PC-9 (cell line): ENCODE results near the gene FNDC3B. TPM values are rescaled to one million over a fixed set of nuclear protein-coding genes. Genes with fewer than 3 reads are reported as not detected.

Experiments
- BruUV-seq: library from RNA; stranded (reverse); fragments of 400-500 nt; replicated peaks from 2 replicates; lab custom pipeline; 2021; lab: Mats Ljungman, UMichigan
- CTCF ChIA-PET: fragments of 300-600 bp; sonication (Branson Sonifier 250); formaldehyde crosslinking; loops from one replicate; lab custom pipeline; 2022; ENCODE audit warnings: antibody characterized with exemption; lab: Charles Lee
- POLR2A ChIA-PET: fragments of 300-600 bp; sonication (Branson Sonifier 250); formaldehyde crosslinking; loops from one replicate; lab custom pipeline; 2022; ENCODE audit warnings: antibody characterized with exemption; ENCODE audit not compliant: unreplicated experiment; lab: Charles Lee
- DNase-seq, 2 experiments: peaks; one replicate each; pipeline versions ENCODE4 v3.0.0 to v3.0.0-alpha.2; 2015 to 2022; ENCODE audit warnings: mixed read lengths in 1 of 2
- H2AFZ ChIP-seq: fragments of 200-600 bp; sonication (generic); 2 replicates; pipeline ENCODE4 v1.8.1; 2017; ENCODE audit warnings: antibody characterized with exemption
- H3F3A ChIP-seq: fragments of 200-600 bp; sonication (generic); 2 replicates; pipeline ENCODE4 v1.8.1; 2017; ENCODE audit warnings: antibody characterized with exemption, mild to moderate bottlenecking, low read depth; ENCODE audit not compliant: insufficient read depth
- H3K27ac ChIP-seq: fragments of 200-600 bp; sonication (generic); 2 replicates; pipeline ENCODE4 v1.6.1; 2016; ENCODE audit warnings: mixed run types
- H3K27me3 ChIP-seq: fragments of 200-600 bp; sonication (generic); 2 replicates; pipeline ENCODE4 v1.6.1; 2016; ENCODE audit warnings: low read depth, mixed run types; ENCODE audit not compliant: insufficient read depth
- H3K36me3 ChIP-seq: fragments of 200-600 bp; sonication (generic); 2 replicates; pipeline ENCODE4 v1.6.1; 2016; ENCODE audit warnings: low read depth, mixed run types
- H3K4me1 ChIP-seq: fragments of 200-600 bp; sonication (generic); replicated peaks from 2 replicates; pipeline ENCODE4 v1.6.1; 2016; ENCODE audit warnings: mixed run types; ENCODE audit not compliant: insufficient read depth
- H3K4me2 ChIP-seq: fragments of 200-600 bp; sonication (generic); 2 replicates; pipeline ENCODE4 v1.6.1; 2017; ENCODE audit warnings: mixed run types
- H3K4me3 ChIP-seq: fragments of 200-600 bp; sonication (generic); 2 replicates; pipeline ENCODE4 v1.6.1; 2016; ENCODE audit warnings: mixed run types
- H3K79me2 ChIP-seq: fragments of 200-600 bp; sonication (generic); 2 replicates; pipeline ENCODE4 v1.6.1; 2017; ENCODE audit warnings: low read depth, mixed run types
- H3K9me2 ChIP-seq: fragments of 200-600 bp; sonication (generic); 2 replicates; pipeline ENCODE4 v1.8.1; 2017; ENCODE audit warnings: mild to moderate bottlenecking; ENCODE audit not compliant: insufficient read depth
- H3K9me3 ChIP-seq: fragments of 200-600 bp; sonication (generic); 2 replicates; pipeline ENCODE4 v1.8.1; 2016; ENCODE audit warnings: low read depth; ENCODE audit not compliant: insufficient read depth
- H4K20me1 ChIP-seq: fragments of 200-600 bp; sonication (generic); 2 replicates; pipeline ENCODE4 v1.8.1; 2017; ENCODE audit not compliant: insufficient read depth
- CTCF ChIP-seq: fragments of 200-600 bp; sonication (generic); conservative IDR thresholded peaks from 2 replicates; pipeline ENCODE4 v1.6.1; 2017; ENCODE audit warnings: mixed run types, antibody characterized with exemption, mild to moderate bottlenecking, moderate library complexity
- EZH2 ChIP-seq: fragments of 200-600 bp; sonication (generic); IDR thresholded peaks from 2 replicates; pipeline ENCODE4 v1.8.0; 2017; ENCODE audit warnings: antibody characterized with exemption, low read depth
- intact Hi-C: fragments of 100-400 bp; cut with micrococcal nuclease; formaldehyde crosslinking; loops from one replicate; pipeline ENCODE4 v1.10.0; 2022; ENCODE audit not compliant: unreplicated experiment
- total RNA-seq: library from RNA; stranded (reverse); gene quantifications from 2 replicates; pipeline ENCODE4 v1.2.3, GENCODE V29; 2021

FNDC3B gene
- total RNA-seq, 1 experiment from 2014 or later, result 106 TPM

- POLR2A ChIA-PET, result interaction anchor here (0.7 kb wide), 1 partner anchor 279 kb away, joined by 4 read pairs; no protein-coding TSS in a partner anchor
- CTCF ChIA-PET, result no interaction called here
- peaks cover 61% of the 10 kb centered on the region for H4K20me1 ChIP-seq
Measured at GRCh38 chr3:172118019-172118418, 78.6 kb downstream of the FNDC3B start.

GRCh38 chr3:172119266-172119969 is 80.0 kb downstream of the FNDC3B start:
- TF ChIP-seq EZH2, result no peak
- no peak for TF ChIP-seq CTCF
- Histone ChIP-seq H4K20me1 (peaks cover 52% of the 10 kb centered on the region), H3K4me1 (peaks cover 14% of the 10 kb centered on the region), H3K9me2 (no peaks in the 10 kb centered on the region), H3K79me2 (peaks cover 97% of the 10 kb centered on the region), H2AFZ (no peak overlapping the region), H3K4me2 (no peak overlapping the region), H3K27me3 (no peaks in the 10 kb centered on the region), H3F3A (peaks cover 92% of the 10 kb centered on the region), H3K9me3 (peaks cover 4% of the 10 kb centered on the region; the same call in 1 of the 2 replicates), H3K27ac (no peak overlapping the region), H3K36me3 (peaks cover 93% of the 10 kb centered on the region), H3K4me3 (no peak overlapping the region)
- no peak for DNase-seq
- intact Hi-C loops, result no loop called here
- BruUV-seq, result no TSS peak
- POLR2A ChIA-PET, result no interaction called here
- CTCF ChIA-PET, result no interaction called here

More at GRCh38 chr3:172118019-172118418, 78.6 kb downstream of the FNDC3B start:
- BruUV-seq, result no TSS peak
- H3K27ac ChIP-seq, result 0 out of 2 replicates have a peak overlapping the region, but pooled peaks have one; percentile 13
- H3K4me2 ChIP-seq, result no peak overlapping the region
- H2AFZ ChIP-seq, result no peak overlapping the region
- H3K9me3 ChIP-seq, result 0 out of 2 replicates have a peak, but pooled peaks cover under 1% of the 10 kb centered on the region
- no peak for TF ChIP-seq CTCF
- TF ChIP-seq EZH2, result no peak
- no peak for DNase-seq
- intact Hi-C loops, result no loop called here
- H3K27me3 ChIP-seq, result no peaks in the 10 kb centered on the region
- peaks cover 88% of the 10 kb centered on the region for H3F3A ChIP-seq
- H3K4me1 ChIP-seq, result peaks cover 1% of the 10 kb centered on the region
- H3K36me3 ChIP-seq, result peaks cover 95% of the 10 kb centered on the region
- H3K79me2 ChIP-seq, result peaks cover 98% of the 10 kb centered on the region
- no peak overlapping the region for H3K4me3 ChIP-seq
- no peaks in the 10 kb centered on the region for H3K9me2 ChIP-seq

- Histone ChIP-seq H3K4me3 (no peak overlapping the region), H2AFZ (no peak overlapping the region), H4K20me1 (peaks cover 41% of the 10 kb centered on the region), H3K36me3 (peaks cover 93% of the 10 kb centered on the region), H3K4me1 (peaks cover 29% of the 10 kb centered on the region), H3K27me3 (no peaks in the 10 kb centered on the region), H3K79me2 (peaks cover 97% of the 10 kb centered on the region), H3F3A (peaks cover 92% of the 10 kb centered on the region), H3K27ac (no peak overlapping the region), H3K9me2 (no peaks in the 10 kb centered on the region), H3K9me3 (peaks cover 4% of the 10 kb centered on the region; the same call in 1 of the 2 replicates), H3K4me2 (no peak overlapping the region)
- no peak for DNase-seq
- TF ChIP-seq EZH2 (no peak), CTCF (no peak)
- no TSS peak for BruUV-seq
- CTCF ChIA-PET, result no interaction called here
- intact Hi-C loops, result no loop called here
- POLR2A ChIA-PET, result no interaction called here
Measured at GRCh38 chr3:172120912-172121311, 81.5 kb downstream of the FNDC3B start.
